DOHH2 (cell line): ENCODE measurements around the gene SEC14L2.

Source experiments
- H3F3A ChIP-seq: fragments of 200-600 bp; sonication (generic), shearing (Covaris generic); 2 replicates; pipeline ENCODE4 v1.6.0; 2016; ENCODE audit warnings: antibody characterized with exemption, mild to moderate bottlenecking; ENCODE audit not compliant: control insufficient read depth, insufficient read depth
- H3K27ac ChIP-seq: fragments of 200-600 bp; sonication (generic); 2 replicates; pipeline ENCODE4 v1.5.1; 2014; ENCODE audit warnings: low read depth, mild to moderate bottlenecking, low read length, moderate library complexity
- H3K27me3 ChIP-seq: fragments of 200-600 bp; sonication (generic); 2 replicates; pipeline ENCODE4 v1.6.1; 2014; ENCODE audit warnings: mild to moderate bottlenecking, low read length, mixed read lengths; ENCODE audit not compliant: control insufficient read depth
- H3K36me3 ChIP-seq: fragments of 200-600 bp; sonication (generic); 2 replicates; pipeline ENCODE4 v1.6.1; 2014; ENCODE audit warnings: mild to moderate bottlenecking, low read length, moderate library complexity, mixed read lengths; ENCODE audit not compliant: control insufficient read depth
- H3K4me1 ChIP-seq: fragments of 200-600 bp; sonication (generic); 2 replicates; pipeline ENCODE4 v1.6.1; 2014; ENCODE audit warnings: mild to moderate bottlenecking, low read length, mixed read lengths; ENCODE audit not compliant: control insufficient read depth
- H3K4me2 ChIP-seq: fragments of 200-600 bp; sonication (generic); 2 replicates; pipeline ENCODE4 v1.6.0; 2014; ENCODE audit warnings: mild to moderate bottlenecking, low read length, moderate library complexity
- H3K4me3 ChIP-seq: fragments of 200-600 bp; sonication (generic); 2 replicates; pipeline ENCODE4 v1.5.1; 2014; ENCODE audit warnings: mild to moderate bottlenecking, low read length, mixed read lengths
- H3K79me2 ChIP-seq: fragments of 200-600 bp; sonication (generic); 2 replicates; pipeline ENCODE4 v1.6.1; 2014; ENCODE audit warnings: mild to moderate bottlenecking, low read length, mixed read lengths; ENCODE audit not compliant: control insufficient read depth
- H3K9me2 ChIP-seq: fragments of 200-600 bp; sonication (generic); replicated peaks from 2 replicates; pipeline ENCODE4 v1.6.1; 2014; ENCODE audit warnings: mild to moderate bottlenecking, low read length, mixed read lengths; ENCODE audit not compliant: control insufficient read depth
- H3K9me3 ChIP-seq: fragments of 200-600 bp; sonication (generic); 2 replicates; pipeline ENCODE4 v1.6.1; 2014; ENCODE audit warnings: antibody characterized with exemption, low read length, mixed read lengths; ENCODE audit not compliant: control insufficient read depth, insufficient read depth
- H4K20me1 ChIP-seq: fragments of 200-600 bp; sonication (generic); 2 replicates; pipeline ENCODE4 v1.6.0; 2014; ENCODE audit warnings: low read depth, mild to moderate bottlenecking, antibody characterized with exemption, low read length, moderate library complexity; ENCODE audit not compliant: control insufficient read depth, insufficient read depth
- EZH2phosphoT487 ChIP-seq: fragments of 200-600 bp; sonication (generic); IDR thresholded peaks from 2 replicates; pipeline ENCODE4 v1.6.1; 2017; ENCODE audit warnings: borderline replicate concordance, mild to moderate bottlenecking, antibody characterized with exemption, low read length, moderate library complexity, mixed read lengths
- TF ChIP-seq, protein P1 (sequence below): fragments of 200-600 bp; sonication (generic); IDR thresholded peaks from one replicate; pipeline ENCODE4 v1.5.1; 2014; ENCODE audit warnings: antibody characterized with exemption, mild to moderate bottlenecking, low read depth, low read length; ENCODE audit not compliant: poor library complexity, severe bottlenecking

SEC14L2 gene

DNA sequence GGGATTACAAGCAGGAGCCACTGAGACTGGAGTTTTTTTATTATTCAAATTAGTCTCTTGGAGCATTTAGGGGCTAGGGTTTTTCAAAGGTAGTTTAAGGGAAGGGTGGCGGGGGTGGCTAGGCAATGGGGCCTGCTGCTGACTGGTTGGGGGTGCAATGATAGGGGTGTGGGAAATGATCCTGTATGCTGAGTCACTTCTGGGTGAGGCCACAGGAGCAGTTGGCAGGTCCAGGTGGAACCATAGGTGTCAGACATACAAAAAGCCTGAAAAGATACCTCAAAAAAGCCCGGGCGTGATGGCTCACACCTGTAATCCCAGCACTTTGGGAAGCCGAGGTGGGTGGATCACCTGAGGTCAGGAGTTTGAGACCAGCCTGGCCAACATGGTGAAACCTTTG is 42.4 kb downstream of the SEC14L2 start:
- peaks cover 38% of the 10 kb centered on the region for H3K4me1 ChIP-seq

GRCh38 chr22:30439836-30440235 is 43.0 kb downstream of the SEC14L2 start:
- H3K4me2 ChIP-seq, result no peak overlapping the region
- no peak overlapping the region for H3K27ac ChIP-seq
- TF ChIP-seq, protein P1, sequence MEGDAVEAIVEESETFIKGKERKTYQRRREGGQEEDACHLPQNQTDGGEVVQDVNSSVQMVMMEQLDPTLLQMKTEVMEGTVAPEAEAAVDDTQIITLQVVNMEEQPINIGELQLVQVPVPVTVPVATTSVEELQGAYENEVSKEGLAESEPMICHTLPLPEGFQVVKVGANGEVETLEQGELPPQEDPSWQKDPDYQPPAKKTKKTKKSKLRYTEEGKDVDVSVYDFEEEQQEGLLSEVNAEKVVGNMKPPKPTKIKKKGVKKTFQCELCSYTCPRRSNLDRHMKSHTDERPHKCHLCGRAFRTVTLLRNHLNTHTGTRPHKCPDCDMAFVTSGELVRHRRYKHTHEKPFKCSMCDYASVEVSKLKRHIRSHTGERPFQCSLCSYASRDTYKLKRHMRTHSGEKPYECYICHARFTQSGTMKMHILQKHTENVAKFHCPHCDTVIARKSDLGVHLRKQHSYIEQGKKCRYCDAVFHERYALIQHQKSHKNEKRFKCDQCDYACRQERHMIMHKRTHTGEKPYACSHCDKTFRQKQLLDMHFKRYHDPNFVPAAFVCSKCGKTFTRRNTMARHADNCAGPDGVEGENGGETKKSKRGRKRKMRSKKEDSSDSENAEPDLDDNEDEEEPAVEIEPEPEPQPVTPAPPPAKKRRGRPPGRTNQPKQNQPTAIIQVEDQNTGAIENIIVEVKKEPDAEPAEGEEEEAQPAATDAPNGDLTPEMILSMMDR, result no peak
- TF ChIP-seq EZH2phosphoT487, result no peak
- H3K4me3 ChIP-seq, result no peak overlapping the region
- no peaks in the 10 kb centered on the region for H4K20me1 ChIP-seq
- peaks cover 37% of the 10 kb centered on the region for H3K4me1 ChIP-seq
- H3K27me3 ChIP-seq, result no peaks in the 10 kb centered on the region
- H3F3A ChIP-seq, result peaks cover 6% of the 10 kb centered on the region; the same call in 1 of the 2 replicates
- peaks cover 4% of the 10 kb centered on the region; the same call in 1 of the 2 replicates for H3K9me3 ChIP-seq
- no peaks in the 10 kb centered on the region for H3K79me2 ChIP-seq
- peaks cover 4% of the 10 kb centered on the region; the same call in 1 of the 2 replicates for H3K36me3 ChIP-seq
- H3K9me2 ChIP-seq, result no peaks in the 10 kb centered on the region

More for the DNA sequence above, 42.4 kb downstream of the SEC14L2 start:
- no peak for TF ChIP-seq EZH2phosphoT487
- TF ChIP-seq, protein P1, result no peak
- Histone ChIP-seq H3K27ac (no peak overlapping the region), H3K4me3 (no peak overlapping the region), H4K20me1 (no peaks in the 10 kb centered on the region), H3K79me2 (no peaks in the 10 kb centered on the region), H3K9me2 (no peaks in the 10 kb centered on the region), H3K4me2 (no peak overlapping the region), H3K9me3 (peaks cover 4% of the 10 kb centered on the region; the same call in 1 of the 2 replicates), H3F3A (peaks cover 6% of the 10 kb centered on the region; the same call in 1 of the 2 replicates), H3K36me3 (peaks cover 9% of the 10 kb centered on the region), H3K27me3 (no peaks in the 10 kb centered on the region)

- Histone ChIP-seq H3K36me3 (no peaks in the 10 kb centered on the region; the same call in 1 of the 2 replicates), H3K9me2 (no peaks in the 10 kb centered on the region), H3F3A (peaks cover 6% of the 10 kb centered on the region; the same call in 1 of the 2 replicates), H3K9me3 (peaks cover 2% of the 10 kb centered on the region; the same call in 1 of the 2 replicates), H4K20me1 (no peaks in the 10 kb centered on the region), H3K27ac (no peak overlapping the region), H3K27me3 (peaks cover 6% of the 10 kb centered on the region), H3K4me3 (no peak overlapping the region), H3K4me1 (peaks cover 33% of the 10 kb centered on the region), H3K79me2 (no peaks in the 10 kb centered on the region), H3K4me2 (no peak overlapping the region)
- TF ChIP-seq, protein P1, result no peak
- TF ChIP-seq EZH2phosphoT487, result no peak
Observed at GRCh38 chr22:30441088-30441487, 44.3 kb downstream of the SEC14L2 start.
